GM18858 (cell line): ENCODE data around the gene NAA11.

Experiments
- ATAC-seq: cut with Tn5 transposase; IDR thresholded peaks from one replicate; pipeline ENCODE4 v1.9.1; 2021; ENCODE audit not compliant: unreplicated experiment

NAA11 gene

DNA sequence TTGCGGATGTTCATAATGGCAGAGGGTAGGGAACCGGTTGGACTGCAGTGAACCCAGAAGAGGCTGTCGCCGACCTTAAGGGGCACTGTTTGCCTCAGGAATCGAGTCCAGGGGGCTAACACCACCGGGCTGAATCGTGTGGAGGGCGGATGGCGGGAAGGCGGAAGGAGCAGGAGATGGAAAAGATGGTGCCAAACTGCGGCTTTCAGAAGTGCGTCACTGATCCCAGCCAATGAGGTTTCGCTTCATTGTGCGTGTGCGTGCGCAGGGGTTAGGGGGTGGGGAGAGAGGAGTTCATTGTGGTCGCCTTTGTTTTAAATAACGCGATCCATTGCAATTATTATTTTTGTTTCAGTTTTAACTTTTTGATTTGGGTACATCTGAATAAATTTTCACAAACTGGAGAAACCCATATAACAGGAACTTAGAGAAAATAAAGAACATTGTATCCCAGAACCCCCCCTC is at the start of gene NAA11:
Gene NAA11, minus strand, starts transcription at position 198 of the 465 bp plus-strand sequence. Its CDS starts 184 bp downstream, at position 14.
- no peak for ATAC-seq

DNA sequence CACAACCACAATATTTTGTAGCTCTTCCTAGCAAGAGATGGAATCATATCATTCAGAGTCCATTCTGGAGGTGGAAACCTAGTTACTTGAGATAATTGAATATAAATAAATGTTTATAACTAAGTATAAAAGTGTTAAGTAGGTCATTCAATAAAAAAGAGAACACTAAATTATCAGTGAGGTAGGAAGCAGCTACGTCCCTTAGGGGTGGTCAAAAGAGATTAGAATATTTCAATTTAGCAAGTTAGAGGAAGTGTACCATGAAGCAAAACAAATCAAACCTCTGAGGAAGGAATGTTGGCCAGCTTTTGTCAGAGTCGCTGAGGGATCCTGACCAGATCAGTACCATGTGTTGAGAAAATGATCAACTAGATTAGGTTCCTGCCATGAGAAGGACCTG is 44.2 kb upstream of the NAA11 start:
- no peak for ATAC-seq

DNA sequence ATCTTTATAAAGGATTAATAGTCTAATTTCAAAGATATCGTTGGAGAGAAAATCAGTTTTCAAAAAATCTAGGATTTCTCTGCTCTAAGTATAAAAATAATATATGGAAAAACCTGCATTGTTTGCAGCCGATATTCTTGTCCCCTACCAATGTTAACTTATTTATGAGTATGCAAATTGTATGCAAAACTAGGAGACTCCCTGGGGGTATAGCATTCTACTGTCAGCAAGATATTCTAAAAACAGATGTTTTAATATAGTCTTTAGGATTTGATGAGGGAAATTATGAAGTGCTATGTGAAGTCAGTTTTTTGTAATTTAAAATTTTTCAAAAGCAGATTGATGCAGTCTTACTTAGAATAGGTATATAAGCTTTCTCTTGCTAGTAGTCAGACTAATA is 41.2 kb upstream of the NAA11 start:
- no peak for ATAC-seq

DNA sequence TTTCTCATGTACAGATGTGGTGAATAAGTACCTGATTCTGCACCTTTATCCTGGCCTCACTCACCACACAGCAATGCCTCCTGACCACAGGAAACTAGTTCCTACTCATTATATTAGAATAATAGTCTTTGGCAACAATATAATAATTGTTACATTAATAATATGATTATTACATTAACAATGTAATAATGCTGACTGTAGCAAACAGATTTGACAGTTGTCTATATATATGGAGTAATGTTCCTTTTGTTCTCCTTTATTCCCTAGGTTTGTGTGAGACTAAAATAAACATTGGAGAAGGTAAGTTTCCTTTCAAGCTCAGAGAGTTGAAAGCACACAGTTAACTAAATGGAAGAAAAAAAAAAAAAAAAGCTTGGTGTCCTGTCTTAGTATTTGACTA is 40.6 kb upstream of the NAA11 start:
- ATAC-seq: no peak

DNA sequence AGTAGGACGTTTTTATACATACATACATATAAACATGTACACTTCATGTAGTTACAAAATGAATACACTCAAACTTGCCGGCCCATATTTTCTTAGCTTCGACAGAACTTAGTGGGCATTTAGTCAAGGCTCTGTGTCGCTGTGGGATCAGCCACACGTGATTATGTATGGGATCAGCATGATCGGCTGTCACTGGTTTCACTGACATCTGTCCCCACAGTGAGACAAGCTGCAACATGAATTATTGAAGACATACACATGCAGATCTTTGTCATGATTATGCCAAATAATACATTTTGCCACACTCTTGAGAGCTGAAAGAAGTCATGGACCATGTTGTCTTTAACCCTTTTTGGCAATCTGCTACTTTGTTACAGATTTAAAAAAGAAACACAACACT is 38.2 kb upstream of the NAA11 start:
- no peak for ATAC-seq

DNA sequence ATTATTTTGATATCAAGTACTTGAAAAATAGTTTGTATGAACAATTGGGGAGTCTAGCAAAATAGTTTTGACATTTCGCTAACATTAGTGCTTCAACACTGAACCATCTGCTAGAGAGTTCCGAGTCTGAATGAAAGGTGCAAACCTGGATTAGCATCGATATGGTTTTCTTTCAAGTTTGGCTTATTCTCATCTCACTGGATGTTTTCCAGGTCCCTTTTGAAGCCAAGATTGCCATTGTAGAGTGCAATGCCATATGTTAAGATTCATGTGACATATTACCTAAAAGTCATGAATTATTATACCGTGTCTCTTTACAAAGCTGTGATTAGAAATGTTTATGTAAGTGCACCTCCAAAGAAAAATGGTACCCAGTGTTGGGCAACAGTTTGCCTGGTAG is 36.8 kb upstream of the NAA11 start:
- ATAC-seq: no peak

DNA sequence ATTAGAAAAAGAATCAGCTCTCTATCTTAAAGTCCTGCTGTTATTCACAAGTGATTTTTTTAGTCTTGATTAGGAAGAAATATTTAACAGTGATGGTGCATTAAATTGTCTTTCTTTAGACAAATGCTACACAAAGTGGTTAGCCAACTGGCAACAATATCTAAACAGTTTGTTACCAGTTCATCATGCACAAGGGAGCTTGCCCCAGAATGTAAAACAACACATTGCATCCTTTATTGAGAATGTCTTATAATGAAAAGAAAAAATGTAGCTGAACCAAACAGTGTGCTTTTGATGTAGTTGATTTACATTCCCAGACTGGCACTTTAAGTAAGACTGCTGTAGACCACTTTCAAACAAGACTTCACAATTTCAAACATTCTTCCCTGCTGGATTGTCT is 34.1 kb upstream of the NAA11 start:
- ATAC-seq: no peak

DNA sequence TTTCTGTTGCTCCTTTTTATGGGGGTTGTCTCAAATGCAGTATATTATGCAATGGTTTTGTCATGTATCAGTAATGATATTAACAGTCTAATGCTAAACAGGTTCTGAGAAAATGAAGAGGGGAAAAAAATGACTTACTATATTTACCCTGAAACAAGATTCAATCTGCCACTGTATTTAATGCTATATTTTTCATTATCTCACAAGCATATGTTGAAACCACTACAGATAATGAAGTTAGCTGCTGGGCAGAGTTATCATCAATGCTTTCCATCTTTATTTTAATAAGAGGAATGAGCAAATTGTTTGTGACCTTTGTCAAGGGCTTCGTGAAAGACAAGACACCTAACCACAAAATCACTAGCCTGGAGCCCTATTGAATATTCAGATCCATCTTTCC is 32.6 kb upstream of the NAA11 start:
- ATAC-seq: no peak

DNA sequence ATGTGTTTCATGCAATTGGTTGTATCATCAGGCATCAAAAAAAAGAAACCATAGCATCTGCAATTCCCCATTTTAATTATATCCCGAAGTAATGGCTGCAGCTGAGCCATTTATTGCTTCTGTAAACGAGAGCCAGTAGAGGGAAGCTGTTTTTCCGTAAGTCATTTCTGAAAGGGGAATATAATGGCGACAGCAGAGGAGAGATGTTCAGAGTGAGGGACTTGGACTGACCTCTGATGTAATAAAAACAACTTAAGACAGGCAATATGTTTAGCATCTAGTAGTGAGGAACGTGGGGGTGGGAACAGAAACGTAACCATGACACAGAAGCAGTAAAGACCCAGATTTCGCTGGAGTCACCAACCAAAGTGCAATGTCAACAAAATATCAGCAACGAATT is 31.5 kb upstream of the NAA11 start:
- ATAC-seq: no peak

DNA sequence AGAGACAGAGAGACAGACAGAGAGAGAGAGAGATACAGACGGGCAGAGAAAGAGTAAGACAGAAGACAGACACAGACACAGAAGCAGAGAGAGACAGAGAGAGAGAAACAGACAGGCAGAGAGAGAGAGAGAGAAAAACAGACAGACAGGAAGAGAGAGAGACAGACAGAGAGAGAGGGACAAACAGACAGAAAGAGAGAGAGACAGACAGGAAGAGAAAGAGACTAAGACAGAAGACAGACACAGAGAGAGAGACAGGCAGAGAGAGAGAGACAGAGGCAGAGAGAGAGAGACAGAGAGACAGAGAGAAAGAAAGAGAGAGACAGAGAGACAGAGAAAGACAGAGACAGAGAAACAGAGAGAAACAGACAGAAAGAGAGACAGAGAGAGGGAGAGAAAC is 27.2 kb upstream of the NAA11 start:
- ATAC-seq: no peak

DNA sequence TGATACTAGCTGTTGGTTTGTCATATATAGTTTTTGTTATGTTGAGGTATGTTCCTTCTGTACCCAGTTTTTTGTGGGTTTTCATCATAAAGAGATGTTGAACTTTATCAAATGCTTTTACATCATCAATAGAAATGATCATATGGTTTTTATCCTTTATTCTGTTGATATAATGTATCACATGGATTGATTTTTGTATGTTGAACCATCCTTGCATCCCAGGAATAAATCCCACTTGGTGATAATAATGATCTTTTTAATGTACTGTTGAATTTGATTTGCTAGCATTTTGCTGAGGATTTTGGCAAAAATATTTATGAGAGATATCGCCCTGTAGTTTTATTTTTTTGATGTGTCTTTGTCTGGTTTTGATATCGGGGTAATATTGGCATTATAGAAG is 22.5 kb upstream of the NAA11 start:
- ATAC-seq: no peak

DNA sequence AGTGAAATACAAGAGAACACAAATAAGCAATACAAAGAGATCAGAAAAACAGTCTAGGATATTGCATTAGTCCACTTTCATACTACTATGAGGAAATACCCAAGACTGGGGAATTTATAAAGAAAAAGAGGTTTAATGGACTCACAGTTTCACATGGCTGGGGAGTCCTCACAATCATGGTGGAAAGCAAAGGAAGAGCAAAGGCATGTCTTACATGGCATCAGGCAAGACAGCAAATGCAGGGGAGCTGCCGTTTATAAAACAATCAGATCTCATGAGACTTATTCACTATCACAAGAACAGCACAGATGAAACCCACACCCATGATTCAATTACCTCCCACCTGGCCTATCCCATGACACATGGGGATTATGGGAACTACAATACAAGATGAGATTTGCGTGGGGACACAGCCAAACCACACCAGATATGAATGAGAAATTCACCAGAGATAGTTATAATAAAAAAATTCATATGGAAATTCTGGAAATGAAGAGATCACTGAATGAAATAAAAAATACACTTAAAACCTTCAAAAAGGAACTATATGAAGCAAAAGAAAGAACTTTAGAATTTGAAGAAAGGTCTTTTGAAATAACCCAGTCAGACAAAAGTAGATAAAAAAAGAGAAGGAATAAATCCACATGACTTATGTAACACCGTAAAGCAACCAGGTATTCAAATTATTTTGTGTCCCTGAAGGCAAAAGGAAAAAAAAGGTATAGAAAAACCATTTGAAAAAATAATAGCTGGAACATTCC is 16.2 kb upstream of the NAA11 start:
- ATAC-seq: no peak

DNA sequence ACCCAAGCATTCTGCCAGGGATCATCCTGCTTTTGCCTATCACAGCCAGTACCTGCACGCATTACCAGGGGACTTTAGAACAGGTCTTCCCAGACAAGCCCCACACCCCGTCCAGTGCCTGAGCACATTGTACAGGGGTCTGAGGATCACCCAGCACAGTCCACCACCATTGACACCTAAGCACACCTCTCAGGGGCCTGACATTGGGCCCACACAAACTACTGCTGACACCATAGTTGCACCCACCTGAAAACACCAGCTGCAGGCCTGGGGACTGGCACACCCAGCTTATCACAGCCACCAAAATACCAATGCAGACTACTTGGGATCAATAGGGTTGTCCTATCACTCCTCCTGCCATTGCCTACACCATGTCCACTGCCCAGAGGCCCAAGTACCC is 14.7 kb upstream of the NAA11 start:
- no peak for ATAC-seq

DNA sequence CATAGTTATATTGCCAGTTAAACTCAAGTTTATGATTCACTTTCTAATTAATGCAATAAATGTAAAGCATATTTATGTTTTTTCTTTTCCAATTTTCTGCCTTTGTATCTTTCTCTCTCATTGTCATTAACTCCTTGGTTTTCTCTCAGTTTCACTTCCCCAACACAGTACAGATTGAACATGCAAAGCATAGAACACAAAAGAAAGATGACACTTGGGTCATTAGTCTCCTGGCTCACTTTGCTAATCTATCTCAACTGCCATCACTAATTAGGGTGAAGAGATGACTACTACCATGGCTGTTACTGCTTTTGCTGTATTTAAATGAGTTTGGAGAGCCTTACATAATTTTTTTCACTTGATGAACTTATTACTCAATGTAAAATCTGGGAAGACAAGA is 12.3 kb upstream of the NAA11 start:
- ATAC-seq: peak; percentile 80

DNA sequence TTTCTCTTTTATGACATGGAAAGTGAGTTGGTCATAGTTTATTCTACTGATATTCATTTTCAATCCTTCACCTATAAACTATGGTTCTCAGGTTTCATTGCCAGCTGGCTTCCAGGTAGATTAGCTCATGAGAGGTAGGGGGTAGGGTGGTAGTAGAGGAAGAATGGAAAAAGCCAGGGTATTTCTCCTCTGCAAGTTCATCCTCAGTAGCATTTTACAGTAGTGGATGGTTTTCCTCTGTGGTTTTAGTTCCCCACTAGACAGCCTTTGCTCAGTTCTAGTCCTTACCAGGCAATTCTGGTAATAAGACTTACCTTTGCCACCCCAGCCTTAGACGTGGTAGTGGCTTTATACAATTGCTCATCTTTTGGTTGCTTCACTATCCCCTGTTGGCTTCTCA is 8.9 kb upstream of the NAA11 start:
- ATAC-seq: no peak

DNA sequence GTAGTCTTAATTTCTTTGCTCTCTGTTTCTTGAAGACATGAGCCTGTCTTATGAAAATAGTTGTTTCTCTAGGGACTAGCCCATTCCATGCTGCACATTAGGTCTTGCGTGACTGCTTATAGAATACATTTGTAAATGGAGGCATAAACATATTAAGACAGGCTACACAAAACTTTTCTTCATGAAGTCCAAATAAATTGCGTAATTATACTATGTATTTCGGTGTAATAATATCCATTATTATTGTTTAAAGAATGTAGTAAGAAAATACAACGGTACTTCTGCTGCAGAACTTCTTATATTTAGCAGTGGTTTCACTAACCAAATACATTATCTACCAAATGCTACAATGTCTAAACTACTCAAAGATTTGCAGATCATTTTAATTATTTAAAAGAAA is 8.5 kb upstream of the NAA11 start:
- no peak for ATAC-seq

DNA sequence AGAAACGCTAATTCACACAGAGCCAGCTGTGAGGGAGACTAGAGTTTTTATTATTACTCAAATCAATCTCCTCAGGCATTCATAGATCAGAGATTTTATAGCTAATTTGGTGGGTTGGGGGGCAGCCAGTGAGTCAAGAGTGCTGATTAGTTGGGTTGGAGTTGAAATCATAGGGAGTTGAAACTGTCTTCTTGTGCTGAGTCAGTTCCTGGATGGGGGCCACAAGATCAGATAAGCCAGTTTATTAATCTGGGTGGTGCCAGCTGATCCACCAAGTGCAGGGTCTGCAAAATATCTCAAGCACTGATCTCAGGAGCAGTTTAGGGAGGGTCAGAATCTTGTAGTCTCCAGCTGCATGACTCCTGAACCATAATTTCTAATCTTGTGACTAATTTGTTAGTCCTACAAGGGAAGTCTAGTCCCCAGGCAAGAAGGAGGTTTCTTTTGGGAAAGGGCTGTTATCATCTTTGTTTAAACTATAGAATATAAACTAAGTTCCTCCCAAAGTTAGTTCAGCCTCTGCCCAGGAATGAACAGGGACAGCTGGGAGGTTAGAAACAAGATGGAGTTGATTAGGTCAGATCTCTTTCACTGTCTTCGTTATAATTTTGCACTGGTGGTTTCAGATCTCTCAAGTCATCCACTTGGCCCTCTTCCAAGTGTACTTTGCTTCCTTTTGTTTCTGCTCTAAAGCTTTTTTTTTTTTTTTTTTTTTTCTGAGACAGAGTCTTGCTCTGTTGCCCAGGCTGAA is 5.4 kb upstream of the NAA11 start:
- ATAC-seq: no peak

DNA sequence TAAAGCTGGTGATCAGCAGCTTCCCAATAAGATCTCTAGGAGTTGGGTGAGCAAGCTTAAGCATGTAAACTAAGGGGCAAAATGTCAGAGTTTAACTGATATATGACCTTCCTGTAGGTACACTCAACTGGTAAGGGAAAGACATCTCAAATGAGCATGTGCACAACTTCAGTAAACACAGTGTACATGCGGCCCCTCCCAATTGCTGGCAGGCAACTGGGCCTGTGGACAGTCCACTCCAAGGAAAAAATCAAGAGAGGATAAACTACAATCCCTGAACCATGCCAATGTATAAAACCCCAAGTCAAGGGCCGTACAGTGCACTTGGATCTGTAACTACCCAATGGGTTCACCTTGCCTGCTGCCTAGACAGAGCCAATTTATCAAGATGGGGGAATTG is 4.9 kb upstream of the NAA11 start:
- no peak for ATAC-seq

DNA sequence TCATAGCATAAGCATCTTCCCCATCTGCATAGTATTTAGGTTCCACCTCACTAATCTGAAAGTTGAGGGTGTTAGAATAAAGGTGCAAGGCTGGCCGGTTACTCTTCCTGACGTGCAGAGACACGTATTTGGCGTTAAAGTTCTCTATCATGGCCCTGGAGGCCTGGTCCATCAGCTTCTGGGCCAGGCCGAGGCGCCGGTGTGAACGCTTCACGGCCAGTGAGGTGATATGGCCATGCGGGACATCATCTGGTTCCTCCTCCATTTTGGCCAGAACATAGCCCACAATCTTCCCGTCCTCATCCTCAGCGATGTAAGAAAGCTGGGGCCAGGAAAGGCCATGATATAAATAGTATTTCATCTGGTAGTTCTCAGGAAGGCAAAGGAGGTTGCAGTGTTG is 425 bp downstream of the NAA11 start:
- ATAC-seq: no peak

DNA sequence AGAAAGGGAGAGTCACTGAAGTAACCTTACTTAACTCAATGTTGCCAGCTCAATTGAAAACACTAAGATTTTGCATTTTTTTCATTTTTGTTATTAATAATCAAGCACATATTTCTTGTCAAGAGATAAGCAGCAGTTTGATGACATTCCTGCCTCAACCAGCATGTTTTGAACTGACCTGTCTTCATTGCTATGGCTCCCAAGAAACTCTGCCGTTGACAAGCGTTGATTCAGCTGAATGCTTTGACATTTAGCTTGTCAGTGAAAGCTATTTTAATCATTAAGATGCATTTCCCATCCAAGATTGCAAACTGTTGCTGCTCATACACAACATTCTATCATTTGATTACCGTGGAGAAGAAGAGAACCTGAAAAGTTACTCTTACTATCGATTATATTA is 5.9 kb downstream of the NAA11 start:
- no peak for ATAC-seq

DNA sequence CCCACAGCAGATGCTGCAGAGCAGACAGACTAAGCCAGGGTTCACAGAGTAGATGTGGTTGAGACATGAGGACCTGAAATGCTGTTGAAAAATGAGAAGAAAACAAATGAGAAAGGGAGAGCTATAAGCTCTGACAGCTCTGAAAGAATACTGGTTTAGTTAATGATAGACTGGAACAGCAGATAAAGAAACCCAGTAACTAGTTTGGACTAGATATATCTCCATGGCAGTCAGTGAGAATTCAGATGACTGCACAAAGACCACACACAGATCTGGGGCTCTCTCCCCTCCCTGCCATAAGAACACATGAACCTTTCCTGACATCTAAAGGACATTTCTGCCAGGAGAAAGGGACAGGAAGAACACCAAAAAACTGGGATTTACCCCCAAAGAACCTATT is 8.2 kb downstream of the NAA11 start:
- ATAC-seq: no peak

DNA sequence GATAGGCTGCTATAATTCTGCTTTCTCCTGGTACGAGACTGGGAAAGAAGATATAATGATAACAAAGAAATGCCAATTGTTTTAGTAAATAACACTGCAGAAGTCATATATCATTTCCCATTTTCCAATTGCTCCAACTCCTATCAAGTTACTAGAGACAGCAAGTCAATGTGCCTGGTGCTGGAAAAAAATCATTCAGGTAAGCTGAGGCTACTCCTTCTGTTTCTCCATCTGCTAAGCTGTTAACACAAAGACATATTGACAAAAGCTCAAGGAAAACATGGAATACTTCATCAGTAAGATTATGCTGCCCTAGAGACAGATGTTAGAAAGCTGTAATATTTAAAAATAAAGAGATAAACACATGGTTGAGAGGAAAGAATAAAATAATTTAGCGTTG is 10.0 kb downstream of the NAA11 start:
- ATAC-seq: no peak

DNA sequence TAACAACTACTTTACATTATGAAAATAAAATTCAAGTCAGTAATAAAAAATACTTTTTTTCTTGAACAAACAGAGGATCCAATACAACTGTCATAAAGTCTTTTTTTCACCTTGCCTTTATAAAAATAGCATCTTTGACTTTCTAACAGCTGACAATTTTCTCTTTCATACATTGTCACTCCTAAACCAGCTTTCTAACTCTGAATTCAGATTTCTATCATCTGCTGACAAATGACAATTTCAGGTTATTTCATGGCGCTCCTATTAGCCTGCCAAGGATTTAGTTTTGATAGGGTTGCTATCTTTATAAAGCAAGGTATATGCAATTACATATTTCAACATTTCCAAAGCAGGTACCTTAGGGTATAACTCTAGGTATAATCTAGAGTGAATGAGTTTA is 14.6 kb downstream of the NAA11 start:
- no peak for ATAC-seq
